ENCODE data around the gene CRIM1. TPM values are rescaled to one million over a fixed set of nuclear protein-coding genes. Genes with fewer than 3 reads are reported as not detected.

CRIM1 gene
- total RNA-seq, 4 donors from 2014 or later, result 93.2 to 194 (median 119) TPM

DNA sequence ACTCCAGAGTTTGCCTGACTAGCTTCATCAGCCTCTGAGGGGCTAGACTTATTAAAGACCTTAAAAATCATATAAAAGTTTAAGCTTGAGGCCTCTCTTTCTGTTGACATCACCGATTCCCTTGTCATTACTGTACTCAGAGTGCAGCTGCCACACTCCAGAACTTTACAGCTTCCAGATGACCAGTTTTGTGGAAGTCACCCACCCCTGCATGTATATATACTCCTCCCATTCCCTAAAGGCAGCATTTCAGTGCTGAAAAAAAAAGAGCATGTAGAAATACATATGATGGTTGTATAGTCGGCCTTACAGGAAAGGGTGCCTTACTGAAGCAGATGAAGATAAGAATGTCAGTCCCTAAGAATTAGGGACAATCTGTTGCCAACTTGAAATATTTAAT is 125.1 kb downstream of the CRIM1 start:
- Histone ChIP-seq H3K9me3 (no peaks in the 10 kb centered on the region), H3K36me3 (peaks cover 0 to 64% of the 10 kb centered on the region in 2 donors), H3K27me3 (no peaks in the 10 kb centered on the region), H3K27ac (peak overlapping the region in 1 of 4 donors; percentile 9), H3K4me3 (no peak overlapping the region), H3K4me1 (peaks cover 33 to 34% of the 10 kb centered on the region in 2 donors)
- TF ChIP-seq CTCF (IDR thresholded peaks at IDR 0.05 in 4 of 5, conservative IDR thresholded peaks at IDR 0.05 in 1 of 5) (no peak), POLR2A (IDR thresholded peaks at IDR 0.05) (no peak)
- DNase-seq, result no peak
- no peak for ATAC-seq
- in situ Hi-C loops (cut with MboI; ENCODE audit: low sequenced_read_pairs in 4 of 4), result no loop called here
- intact Hi-C loops (cut with DNase I; ENCODE audit: low total_unique reads), result no loop called here

DNA sequence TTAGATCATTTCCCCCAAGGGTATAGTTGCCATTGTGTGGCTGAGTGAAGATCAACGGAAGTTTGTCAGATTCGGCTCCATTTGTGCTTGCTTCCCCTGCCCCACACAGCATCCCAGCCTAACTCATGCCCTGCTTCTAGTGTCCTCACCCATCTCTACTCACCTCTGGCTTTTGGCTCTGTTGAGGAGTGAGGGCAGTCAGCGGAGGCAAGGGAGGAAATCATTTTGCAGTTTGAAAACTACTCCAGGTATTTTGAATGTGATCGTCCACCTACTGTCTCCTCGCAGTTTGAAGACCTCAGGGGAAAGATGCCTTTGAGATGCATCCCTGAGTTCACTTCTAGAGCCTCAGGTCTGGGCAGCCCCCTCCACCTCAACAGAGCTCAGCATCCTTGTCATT is 126.1 kb downstream of the CRIM1 start:
- Histone ChIP-seq H3K27me3 (no peaks in the 10 kb centered on the region), H3K36me3 (peaks cover 0 to 61% of the 10 kb centered on the region in 2 donors), H3K9me3 (no peaks in the 10 kb centered on the region), H3K4me3 (no peak overlapping the region), H3K4me1 (peaks cover 44% of the 10 kb centered on the region in 2 donors), H3K27ac (peak overlapping the region in 2 of 4 donors; percentile 57 to 64)
- in situ Hi-C loops (cut with MboI; ENCODE audit: low sequenced_read_pairs in 4 of 4), result no loop called here
- no peak for ATAC-seq
- DNase-seq, result no peak
- no peak for TF ChIP-seq POLR2A (IDR thresholded peaks at IDR 0.05)
- intact Hi-C loops (cut with DNase I; ENCODE audit: low total_unique reads), result no loop called here

DNA sequence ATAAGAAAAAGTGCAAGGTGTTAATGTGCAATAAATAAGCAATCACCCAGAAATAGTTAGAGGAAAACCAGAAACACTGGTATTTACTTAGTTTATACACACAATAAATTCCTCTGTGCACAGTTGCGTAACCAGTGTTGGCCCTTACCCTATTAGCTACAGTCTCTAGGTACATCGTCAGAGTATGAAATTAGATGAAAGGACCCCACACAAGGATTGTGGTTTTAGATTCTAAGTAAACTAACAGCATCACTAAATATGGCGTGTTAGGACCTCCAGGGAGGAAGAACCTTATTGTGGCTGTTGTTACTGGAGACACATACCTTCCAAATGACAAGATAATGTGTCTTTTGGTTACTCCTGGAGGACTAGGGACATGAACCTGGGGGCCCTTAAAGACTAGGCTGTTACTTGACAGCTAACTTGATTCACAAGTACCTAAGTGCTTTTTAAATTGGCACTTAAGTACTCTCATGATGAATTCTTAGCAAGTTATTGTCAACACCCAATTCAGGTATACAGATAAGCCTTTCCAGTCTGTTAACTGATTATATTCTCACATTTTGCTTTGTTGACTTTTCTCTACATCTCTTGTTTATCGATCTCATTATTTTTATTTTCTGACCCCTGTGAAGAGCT is 127.1 kb downstream of the CRIM1 start:
- H3K36me3 ChIP-seq, result peaks cover 0 to 51% of the 10 kb centered on the region in 2 donors

DNA sequence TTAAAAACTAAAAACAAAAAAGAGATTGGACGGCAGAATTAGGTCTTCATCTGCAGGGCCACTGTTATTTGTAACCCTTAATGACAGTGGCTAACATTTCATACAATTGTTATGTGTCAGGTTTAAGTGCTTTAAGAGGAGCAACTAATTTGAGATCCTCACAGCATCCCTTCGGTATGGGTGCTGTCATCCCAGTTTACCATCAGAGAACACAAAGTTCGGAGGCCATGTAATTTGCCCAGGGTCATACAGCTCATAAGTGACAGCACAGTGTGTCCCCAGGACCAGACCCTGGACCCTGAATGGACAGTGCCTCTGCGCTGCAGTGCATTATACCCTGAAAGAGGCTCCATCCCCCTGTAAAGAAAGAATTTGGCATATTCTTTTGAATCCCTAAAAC is 127.7 kb downstream of the CRIM1 start:
- in situ Hi-C loops (cut with MboI; ENCODE audit: low sequenced_read_pairs in 4 of 4) (no loop called here), intact Hi-C loops (cut with DNase I; ENCODE audit: low total_unique reads) (no loop called here)
- H3K9me3 ChIP-seq, result no peaks in the 10 kb centered on the region
- ATAC-seq (no peak), DNase-seq (no peak)
- TF ChIP-seq CTCF (IDR thresholded peaks at IDR 0.05 in 4 of 5, conservative IDR thresholded peaks at IDR 0.05 in 1 of 5), result no peak
- TF ChIP-seq POLR2A (IDR thresholded peaks at IDR 0.05), result no peak
- no peaks in the 10 kb centered on the region for H3K27me3 ChIP-seq
- no peak overlapping the region for H3K4me3 ChIP-seq
- peaks cover 53 to 58% of the 10 kb centered on the region in 2 donors for H3K4me1 ChIP-seq
- H3K36me3 ChIP-seq, result peaks cover 0 to 46% of the 10 kb centered on the region in 2 donors
- peak overlapping the region in 3 of 4 donors; percentile 57 to 64 (median 64) for H3K27ac ChIP-seq

More for the DNA sequence above, 127.1 kb downstream of the CRIM1 start:
- in situ Hi-C loops (cut with MboI; ENCODE audit: low sequenced_read_pairs in 4 of 4) (no loop called here), intact Hi-C loops (cut with DNase I; ENCODE audit: low total_unique reads) (no loop called here)
- Histone ChIP-seq H3K9me3 (no peaks in the 10 kb centered on the region), H3K27ac (peak overlapping the region in 3 of 4 donors; percentile 1 to 64 (median 57)), H3K4me3 (no peak overlapping the region), H3K4me1 (peaks cover 53% of the 10 kb centered on the region in 2 donors), H3K27me3 (no peaks in the 10 kb centered on the region)
- DNase-seq, result no peak
- no peak for TF ChIP-seq POLR2A (IDR thresholded peaks at IDR 0.05)
- TF ChIP-seq CTCF (IDR thresholded peaks at IDR 0.05 in 4 of 5, conservative IDR thresholded peaks at IDR 0.05 in 1 of 5), result no peak
- ATAC-seq, result no peak

GRCh38 chr2:36484454-36484853 is 128.9 kb downstream of the CRIM1 start:
- in situ Hi-C loops (cut with MboI; ENCODE audit: low sequenced_read_pairs in 4 of 4), result no loop called here
- DNase-seq, result peak in 1 of 2 donors; percentile 36
- Histone ChIP-seq H3K27me3 (no peaks in the 10 kb centered on the region), H3K4me1 (peaks cover 53 to 63% of the 10 kb centered on the region in 2 donors), H3K27ac (peak overlapping the region; percentile 43 to 64 (median 60)), H3K4me3 (no peak overlapping the region), H3K36me3 (peaks cover 0 to 34% of the 10 kb centered on the region in 2 donors), H3K9me3 (no peaks in the 10 kb centered on the region)
- TF ChIP-seq POLR2A (IDR thresholded peaks at IDR 0.05) (no peak), CTCF (IDR thresholded peaks at IDR 0.05 in 4 of 5, conservative IDR thresholded peaks at IDR 0.05 in 1 of 5) (no peak)
- ATAC-seq, result peak in 1 of 2 donors; percentile 51
- intact Hi-C loops (cut with DNase I; ENCODE audit: low total_unique reads), result loop anchor here (2.0 kb wide), 1 partner anchor 16 kb away; no protein-coding TSS in a partner anchor
